Measurements from ENCODE around the gene USP7.
"Not testable (repeated sequence)": the region's sequence is repeated elsewhere in the genome, so short reads cannot be mapped to it uniquely, and the experiment has no call there.

The USP7 gene

GRCh38 chr16:8996891-8997290 is 33.2 kb upstream of the USP7 start:
- H3K4me3 ChIP-seq (ENCODE audit: low read length) = no peak overlapping the region
- no peak for TF ChIP-seq CTCF (IDR thresholded peaks at IDR 0.05; ENCODE audit: insufficient read depth, low read depth, low read length, missing control alignments)
- no peak for DNase-seq (ENCODE audit: low read depth)

DNA sequence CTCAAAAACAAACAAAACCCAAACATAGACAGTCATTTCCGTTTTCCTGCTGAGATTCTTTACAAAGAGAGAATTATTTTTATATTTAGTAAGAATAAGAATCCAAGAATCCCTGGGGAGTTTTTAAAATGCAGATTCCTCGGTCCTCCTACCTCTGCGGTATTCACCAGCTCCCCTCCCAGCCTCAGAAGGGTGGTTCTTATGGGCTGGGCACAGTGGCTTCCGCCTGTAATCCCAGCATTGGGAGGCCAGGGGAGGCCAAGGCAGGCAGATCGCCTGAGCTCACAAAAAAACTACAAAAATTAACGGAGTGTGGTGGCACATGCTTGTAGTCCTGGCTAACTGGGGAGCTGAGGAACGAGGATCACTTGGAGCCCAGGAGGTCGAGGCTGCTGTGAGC is 26.7 kb upstream of the USP7 start:
- DNase-seq (ENCODE audit: low read depth) = no peak
- no peak overlapping the region for H3K4me3 ChIP-seq (ENCODE audit: low read length)
- no peak for TF ChIP-seq CTCF (IDR thresholded peaks at IDR 0.05; ENCODE audit: insufficient read depth, low read depth, low read length, missing control alignments)

GRCh38 chr16:8989099-8989878 is 25.6 kb upstream of the USP7 start:
- no peak for TF ChIP-seq CTCF (IDR thresholded peaks at IDR 0.05; ENCODE audit: insufficient read depth, low read depth, low read length, missing control alignments)
- H3K4me3 ChIP-seq (ENCODE audit: low read length) = no peak overlapping the region
- no peak for DNase-seq (ENCODE audit: low read depth)

DNA sequence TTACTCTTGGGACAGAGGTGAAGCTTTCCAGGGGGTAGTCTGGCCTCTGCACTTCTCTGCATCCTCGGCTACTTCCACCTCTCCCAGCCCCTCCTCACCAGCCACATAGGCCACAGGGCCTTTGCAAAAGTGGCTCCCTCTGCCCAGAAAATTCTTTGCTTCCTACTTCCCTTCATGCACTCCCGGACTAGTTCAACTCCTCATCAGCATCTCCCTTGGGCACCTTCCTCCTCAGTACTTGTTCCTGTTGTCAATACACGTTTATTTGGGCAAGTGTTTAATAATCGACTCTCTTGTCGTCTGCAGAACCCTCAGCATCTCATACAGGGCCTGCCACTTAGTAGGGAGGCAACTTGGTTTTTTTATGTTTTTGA is 23.1 kb upstream of the USP7 start:
- no peak for TF ChIP-seq CTCF (IDR thresholded peaks at IDR 0.05; ENCODE audit: insufficient read depth, low read depth, low read length, missing control alignments)
- DNase-seq (ENCODE audit: low read depth) = no peak
- no peak overlapping the region for H3K4me3 ChIP-seq (ENCODE audit: low read length)

- H3K4me3 ChIP-seq (ENCODE audit: low read length) = no peak overlapping the region
- TF ChIP-seq CTCF (IDR thresholded peaks at IDR 0.05; ENCODE audit: insufficient read depth, low read depth, low read length, missing control alignments) = no peak
- no peak for DNase-seq (ENCODE audit: low read depth)
Measured at GRCh38 chr16:8986111-8986510, 22.4 kb upstream of the USP7 start.

- no peak for DNase-seq (ENCODE audit: low read depth)
- TF ChIP-seq CTCF (IDR thresholded peaks at IDR 0.05; ENCODE audit: insufficient read depth, low read depth, low read length, missing control alignments) = no peak
- H3K4me3 ChIP-seq (ENCODE audit: low read length) = no peak overlapping the region
Measured at GRCh38 chr16:8982816-8983215, 19.1 kb upstream of the USP7 start.

- not testable (repeated sequence) for DNase-seq (ENCODE audit: low read depth)
Measured at GRCh38 chr16:8981901-8982300, 18.2 kb upstream of the USP7 start.

GRCh38 chr16:8976189-8976588 is 12.5 kb upstream of the USP7 start:
- not testable (repeated sequence) for H3K4me3 ChIP-seq (ENCODE audit: low read length); DNase-seq (ENCODE audit: low read depth)

More at GRCh38 chr16:8981901-8982300, 18.2 kb upstream of the USP7 start:
- H3K4me3 ChIP-seq (ENCODE audit: low read length) = not testable (repeated sequence)
